ENCODE measurements around the gene SPIN1.

The SPIN1 gene

DNA sequence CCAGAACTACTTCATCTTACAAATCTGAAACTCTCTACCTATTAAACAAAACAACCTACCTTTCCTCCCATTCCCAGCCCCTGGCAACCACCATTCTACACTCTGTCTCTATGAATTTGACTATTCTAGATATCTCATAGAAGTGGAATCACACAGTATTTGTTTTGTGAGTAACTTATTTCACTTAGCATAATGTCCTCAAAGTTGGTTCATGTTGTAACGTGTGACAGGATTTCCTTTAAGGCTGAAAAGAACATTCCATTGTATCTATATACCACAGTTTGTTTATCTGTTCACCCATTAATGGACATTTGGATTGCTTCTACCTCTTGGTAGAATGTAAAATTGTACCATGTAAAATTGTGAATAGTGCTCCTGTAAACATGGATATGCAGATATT is 76.6 kb downstream of the SPIN1 start:
- no peak overlapping the region for H3K4me3 ChIP-seq (ENCODE audit: low read depth, low read length)
- no peaks in the 10 kb centered on the region for H3K36me3 ChIP-seq
- no peaks in the 10 kb centered on the region for H3K27me3 ChIP-seq
- TF ChIP-seq, protein P1, sequence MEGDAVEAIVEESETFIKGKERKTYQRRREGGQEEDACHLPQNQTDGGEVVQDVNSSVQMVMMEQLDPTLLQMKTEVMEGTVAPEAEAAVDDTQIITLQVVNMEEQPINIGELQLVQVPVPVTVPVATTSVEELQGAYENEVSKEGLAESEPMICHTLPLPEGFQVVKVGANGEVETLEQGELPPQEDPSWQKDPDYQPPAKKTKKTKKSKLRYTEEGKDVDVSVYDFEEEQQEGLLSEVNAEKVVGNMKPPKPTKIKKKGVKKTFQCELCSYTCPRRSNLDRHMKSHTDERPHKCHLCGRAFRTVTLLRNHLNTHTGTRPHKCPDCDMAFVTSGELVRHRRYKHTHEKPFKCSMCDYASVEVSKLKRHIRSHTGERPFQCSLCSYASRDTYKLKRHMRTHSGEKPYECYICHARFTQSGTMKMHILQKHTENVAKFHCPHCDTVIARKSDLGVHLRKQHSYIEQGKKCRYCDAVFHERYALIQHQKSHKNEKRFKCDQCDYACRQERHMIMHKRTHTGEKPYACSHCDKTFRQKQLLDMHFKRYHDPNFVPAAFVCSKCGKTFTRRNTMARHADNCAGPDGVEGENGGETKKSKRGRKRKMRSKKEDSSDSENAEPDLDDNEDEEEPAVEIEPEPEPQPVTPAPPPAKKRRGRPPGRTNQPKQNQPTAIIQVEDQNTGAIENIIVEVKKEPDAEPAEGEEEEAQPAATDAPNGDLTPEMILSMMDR (IDR thresholded peaks at IDR 0.05; ENCODE audit: low read depth, low read length) = no peak
- H3K9me3 ChIP-seq = no peaks in the 10 kb centered on the region
- DNase-seq = no peak
- H3K4me1 ChIP-seq = no peaks in the 10 kb centered on the region

DNA sequence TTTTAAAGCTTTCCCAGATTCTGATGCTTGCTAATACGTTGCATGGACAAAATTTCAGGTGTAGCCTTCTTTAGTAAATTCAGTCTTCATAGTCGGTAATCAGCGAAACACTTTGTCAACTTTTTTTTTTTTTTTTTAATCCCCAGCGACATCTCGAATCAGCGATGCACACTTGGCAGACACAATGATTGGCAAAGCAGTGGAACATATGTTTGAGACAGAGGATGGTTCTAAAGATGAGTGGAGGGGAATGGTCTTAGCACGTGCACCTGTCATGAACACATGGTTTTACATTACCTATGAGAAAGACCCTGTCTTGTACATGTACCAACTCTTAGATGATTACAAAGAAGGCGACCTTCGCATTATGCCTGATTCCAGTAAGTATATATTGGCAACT is 80.0 kb downstream of the SPIN1 start:
- DNase-seq = no peak
- H3K4me3 ChIP-seq (ENCODE audit: low read depth, low read length) = no peak overlapping the region
- H3K9me3 ChIP-seq = no peaks in the 10 kb centered on the region
- no peaks in the 10 kb centered on the region for H3K4me1 ChIP-seq
- TF ChIP-seq, protein P1 (IDR thresholded peaks at IDR 0.05; ENCODE audit: low read depth, low read length) = no peak
- no peaks in the 10 kb centered on the region for H3K27me3 ChIP-seq
- no peaks in the 10 kb centered on the region; the same call in 1 of the 2 replicates for H3K36me3 ChIP-seq

DNA sequence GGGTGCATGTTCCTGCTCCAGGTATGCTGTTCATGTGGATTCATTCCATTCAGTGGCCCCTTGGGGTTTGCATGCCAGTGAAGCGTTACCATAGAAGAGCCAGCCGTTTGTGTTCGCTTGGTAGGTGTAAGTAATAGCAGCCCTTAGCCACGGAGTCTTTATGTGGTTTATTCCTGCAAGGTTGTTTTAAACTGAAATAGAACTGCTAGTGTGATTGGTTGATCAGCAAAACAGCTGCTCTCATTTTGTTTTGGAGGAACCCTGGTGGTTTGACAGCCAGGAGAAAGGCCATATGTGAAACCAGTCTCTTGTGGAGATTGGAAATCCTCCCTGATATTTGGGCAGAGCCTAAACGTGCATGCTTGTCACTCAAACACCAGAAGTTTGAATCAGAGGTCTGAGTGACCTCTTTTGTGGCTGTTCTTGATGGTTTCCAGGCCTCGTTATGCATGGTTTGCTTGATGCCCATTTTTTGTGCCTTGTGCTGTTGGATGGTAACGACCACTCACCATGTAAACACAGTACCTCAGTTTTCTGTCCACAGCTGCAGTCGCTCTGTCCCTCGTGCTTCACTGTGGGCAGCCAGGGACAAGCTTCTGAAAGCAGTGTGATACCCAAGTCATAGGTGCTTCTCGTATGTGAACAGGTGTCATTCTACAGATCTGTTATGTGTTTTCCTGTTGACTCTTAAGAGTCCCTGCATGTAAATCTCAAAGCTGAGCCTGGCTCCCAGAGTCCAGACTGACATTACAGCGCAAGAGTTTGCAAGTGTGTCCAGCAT is 88.4 kb downstream of the SPIN1 start:
- no peak for DNase-seq
- peaks cover 13% of the 10 kb centered on the region for H3K36me3 ChIP-seq
- H3K27me3 ChIP-seq = no peaks in the 10 kb centered on the region
- H3K4me1 ChIP-seq = no peaks in the 10 kb centered on the region
- H3K9me3 ChIP-seq = no peaks in the 10 kb centered on the region
- H3K4me3 ChIP-seq (ENCODE audit: low read depth, low read length) = no peak overlapping the region
- TF ChIP-seq, protein P1 (IDR thresholded peaks at IDR 0.05; ENCODE audit: low read depth, low read length) = no peak

DNA sequence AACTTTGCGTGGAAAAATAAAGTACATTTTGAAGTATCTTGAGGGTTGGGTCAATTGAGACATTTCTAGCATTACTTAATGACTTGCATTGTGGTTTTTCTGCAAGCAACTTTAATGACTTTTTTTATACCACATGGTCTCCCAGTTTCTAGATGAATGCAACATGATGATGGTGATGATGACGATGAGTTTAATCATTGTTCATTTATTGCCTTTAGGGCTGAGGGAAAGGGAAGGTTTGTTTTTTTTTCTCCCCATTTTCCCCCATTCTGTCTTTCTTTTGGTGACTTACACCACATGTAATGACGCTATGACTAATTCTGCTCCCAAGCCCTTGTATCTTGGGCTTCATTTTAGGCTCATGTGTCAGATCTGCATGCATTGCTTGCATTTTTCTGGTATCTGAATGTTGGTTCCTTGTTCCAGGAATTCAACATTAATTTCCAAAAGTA is 89.1 kb downstream of the SPIN1 start:
- H3K4me3 ChIP-seq (ENCODE audit: low read depth, low read length) = no peak overlapping the region
- DNase-seq = no peak
- H3K9me3 ChIP-seq = no peaks in the 10 kb centered on the region
- TF ChIP-seq, protein P1 (IDR thresholded peaks at IDR 0.05; ENCODE audit: low read depth, low read length) = no peak
- H3K4me1 ChIP-seq = no peaks in the 10 kb centered on the region
- H3K27me3 ChIP-seq = no peaks in the 10 kb centered on the region
- peaks cover 13% of the 10 kb centered on the region for H3K36me3 ChIP-seq

DNA sequence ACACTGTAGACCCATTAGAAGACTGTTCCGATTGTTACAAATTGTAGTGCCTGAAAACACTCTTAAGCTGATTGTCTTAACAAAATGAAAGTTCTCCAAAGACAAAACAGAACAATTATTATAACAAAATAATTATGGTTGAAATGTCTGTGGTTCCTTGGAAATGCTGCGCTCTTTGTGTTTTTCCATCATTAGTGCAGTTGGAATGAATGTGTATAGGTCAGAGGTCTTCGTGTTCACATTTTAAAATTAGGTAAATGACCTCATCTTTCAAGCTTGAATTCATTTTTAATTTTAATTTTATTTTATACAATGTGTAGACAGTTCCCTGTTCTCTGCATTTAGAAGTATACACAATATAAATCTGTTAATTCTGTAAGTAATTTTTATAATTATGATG is 90.0 kb downstream of the SPIN1 start:
- DNase-seq = no peak
- no peaks in the 10 kb centered on the region for H3K4me1 ChIP-seq
- no peaks in the 10 kb centered on the region for H3K27me3 ChIP-seq
- H3K36me3 ChIP-seq = peaks cover 13% of the 10 kb centered on the region
- H3K4me3 ChIP-seq (ENCODE audit: low read depth, low read length) = no peak overlapping the region
- TF ChIP-seq, protein P1 (IDR thresholded peaks at IDR 0.05; ENCODE audit: low read depth, low read length) = no peak
- no peaks in the 10 kb centered on the region for H3K9me3 ChIP-seq

DNA sequence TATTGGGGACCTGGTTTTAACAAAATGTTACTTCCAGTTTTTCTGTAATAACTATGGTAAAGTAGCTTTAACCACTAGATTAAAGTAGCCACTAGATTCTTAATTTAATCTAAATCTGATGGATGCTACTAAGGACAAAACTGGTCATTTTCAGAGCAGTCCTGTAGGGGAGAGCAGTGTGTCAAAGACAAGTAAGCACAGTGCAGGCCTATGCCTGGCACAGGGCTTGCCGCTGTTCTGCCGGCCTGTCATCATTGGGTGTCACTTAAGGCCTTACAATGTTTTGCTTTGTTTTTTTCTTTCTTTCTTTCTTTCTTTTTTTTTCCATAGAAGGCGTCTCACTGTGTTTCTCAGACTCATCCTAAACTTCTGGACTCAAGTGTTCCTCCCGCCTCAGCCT is 93.7 kb downstream of the SPIN1 start:
- Histone ChIP-seq H3K36me3 (no peaks in the 10 kb centered on the region), H3K27me3 (no peaks in the 10 kb centered on the region), H3K4me3 (ENCODE audit: low read depth, low read length) (no peak overlapping the region), H3K9me3 (no peaks in the 10 kb centered on the region), H3K4me1 (no peaks in the 10 kb centered on the region)
- TF ChIP-seq, protein P1 (IDR thresholded peaks at IDR 0.05; ENCODE audit: low read depth, low read length) = 0 out of 2 replicates have a peak, but pooled peaks have one; percentile 11
- DNase-seq = no peak
